Activated CD4-positive, CD25-positive, alpha-beta regulatory T cell treated with anti-CD3 and anti-CD28 coated beads, Interleukin-2, amount 50 U/mL, for 16 hours (primary cell): ENCODE measurements around the gene PDE4B.
"Not testable (repeated sequence)": the region's sequence is repeated elsewhere in the genome, so short reads cannot be mapped to it uniquely, and the experiment has no call there.

Experiments used
- DNase-seq: peaks from one replicate; pipeline ENCODE4 v3.0.0-alpha.2; 2020; ENCODE audit warnings: low read depth, low spot score

PDE4B gene

GRCh38 chr1:66384258-66384921 lies 591.7 kb downstream of the PDE4B start:
- DNase-seq = no peak

DNA sequence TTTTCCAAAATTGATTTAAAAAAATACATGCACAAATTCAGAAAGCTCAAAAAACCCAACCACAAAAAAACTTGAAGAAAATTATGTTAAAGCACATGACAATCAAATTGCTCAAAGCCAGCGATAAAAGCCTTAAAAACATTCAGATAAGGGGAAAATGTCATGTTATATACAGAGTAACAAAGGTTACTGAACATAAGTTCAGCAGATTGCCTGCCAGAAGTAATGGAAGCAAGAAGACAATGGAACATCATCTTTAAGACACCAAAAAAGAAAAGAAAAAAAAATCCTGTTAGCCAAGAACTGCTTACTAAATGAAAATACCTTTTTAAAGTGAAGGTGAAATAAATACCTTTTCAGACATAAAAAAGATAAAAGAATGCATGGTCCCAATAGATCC lies 594.0 kb downstream of the PDE4B start:
- no peak for DNase-seq

- DNase-seq = no peak
These were observed 596.2 kb downstream of the PDE4B start for GRCh38 chr1:66388913-66389312.

DNA sequence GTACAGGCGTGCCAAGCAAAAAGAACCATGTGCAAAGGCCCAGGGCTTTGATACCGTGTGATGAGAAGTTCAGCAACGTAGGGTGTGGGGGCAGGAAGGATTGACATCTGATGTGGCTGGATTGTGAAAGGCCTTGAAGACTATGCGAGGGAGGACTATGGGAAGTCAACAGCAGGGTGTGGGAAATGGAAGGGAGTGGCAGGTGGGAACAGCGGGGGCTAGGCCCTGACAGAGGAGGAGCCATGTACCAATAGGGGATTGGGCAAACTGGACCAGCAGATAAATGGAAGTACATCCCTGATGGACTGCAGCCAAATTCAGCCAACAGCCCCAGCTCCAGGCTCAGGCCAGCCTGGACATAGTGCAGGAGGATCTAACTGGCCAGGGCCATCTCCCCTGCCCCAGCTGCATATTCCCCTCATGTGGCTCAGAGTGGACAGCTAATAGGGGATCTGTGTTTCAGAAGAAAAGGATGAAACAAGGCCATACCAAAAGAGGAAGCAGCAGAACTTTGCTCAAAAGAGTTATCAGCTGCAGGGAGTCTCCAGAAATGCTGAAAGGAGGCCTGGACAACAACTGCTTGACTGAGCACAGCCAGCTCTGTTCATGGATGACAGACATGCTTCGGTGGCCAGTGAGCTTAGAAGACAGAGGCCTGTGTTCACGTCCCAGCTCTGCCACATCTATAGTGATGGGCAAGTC lies 601.0 kb downstream of the PDE4B start:
- DNase-seq = no peak

GRCh38 chr1:66394603-66395002 lies 601.9 kb downstream of the PDE4B start:
- no peak for DNase-seq

DNA sequence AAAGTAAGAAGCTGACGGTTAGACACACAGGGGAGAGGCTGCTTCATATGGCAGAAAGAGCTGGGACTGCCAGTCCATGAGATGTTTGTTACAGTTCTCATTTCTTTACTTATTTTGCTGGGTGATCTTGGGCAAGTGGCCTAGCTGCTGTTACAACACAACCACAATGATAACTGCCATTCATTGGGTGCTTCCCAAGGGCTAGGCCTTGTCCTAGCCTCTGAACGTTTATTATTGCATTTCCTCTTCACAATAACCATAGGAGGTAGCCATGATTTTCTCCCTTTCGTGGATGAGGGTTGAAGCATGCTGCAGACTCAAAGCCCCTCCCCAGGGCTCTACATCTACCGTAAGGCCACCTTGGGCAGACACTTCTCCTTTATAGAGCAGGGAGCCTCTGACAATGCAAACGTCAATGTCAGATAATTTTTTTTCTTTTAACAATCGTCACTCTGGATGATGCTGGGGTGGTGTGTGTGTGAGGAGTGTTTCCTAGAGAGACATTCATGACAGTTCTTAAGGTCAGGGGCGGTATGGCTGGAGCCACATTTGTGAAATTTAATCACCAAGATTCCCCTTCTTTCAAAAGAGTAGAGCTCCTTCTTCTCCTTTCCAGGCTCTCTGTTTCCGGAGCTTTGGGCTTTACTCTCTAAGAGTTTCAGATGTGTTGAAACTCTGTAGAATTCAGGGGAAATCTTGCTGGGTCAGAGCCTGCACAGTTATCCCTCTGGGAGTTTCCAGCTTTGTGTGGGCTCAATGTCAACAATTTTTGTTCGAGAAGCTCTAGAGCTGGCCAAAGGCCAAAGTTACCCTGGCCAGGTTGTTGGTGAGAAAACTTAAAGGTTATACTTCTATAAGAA lies 602.7 kb downstream of the PDE4B start:
- no peak for DNase-seq

DNA sequence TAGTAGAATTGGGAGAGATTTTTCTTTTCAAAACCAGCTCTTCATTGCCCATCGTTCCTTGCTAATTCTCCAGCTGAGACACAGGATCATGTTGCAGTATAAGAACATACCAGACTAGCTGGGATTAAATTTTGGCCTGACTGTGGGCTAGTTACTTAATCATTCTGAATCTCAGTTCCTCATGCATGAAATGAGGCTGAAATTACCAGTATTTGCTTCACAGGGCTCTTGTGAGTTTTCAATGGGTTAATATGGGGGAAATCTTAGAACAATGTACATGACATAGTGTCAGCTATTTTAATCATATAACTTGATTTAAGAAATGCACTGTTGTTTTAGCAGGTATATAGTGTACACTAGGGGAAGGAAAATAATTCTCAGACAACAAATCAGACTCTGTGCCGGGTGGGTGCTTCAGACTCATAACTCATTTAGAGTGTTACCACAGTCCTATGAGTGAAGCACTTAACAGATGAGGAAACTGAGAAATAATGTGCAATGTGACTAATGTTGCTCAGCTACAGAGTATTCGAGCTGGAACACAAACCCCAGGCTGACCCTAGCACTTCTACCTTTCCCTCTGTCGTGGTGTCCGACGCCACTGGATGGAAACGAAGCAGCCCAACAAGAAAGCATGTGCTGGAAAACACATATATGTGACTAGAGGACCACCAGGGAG lies 603.7 kb downstream of the PDE4B start:
- no peak for DNase-seq

- no peak for DNase-seq
These were observed 604.5 kb downstream of the PDE4B start for GRCh38 chr1:66397192-66397591.

DNA sequence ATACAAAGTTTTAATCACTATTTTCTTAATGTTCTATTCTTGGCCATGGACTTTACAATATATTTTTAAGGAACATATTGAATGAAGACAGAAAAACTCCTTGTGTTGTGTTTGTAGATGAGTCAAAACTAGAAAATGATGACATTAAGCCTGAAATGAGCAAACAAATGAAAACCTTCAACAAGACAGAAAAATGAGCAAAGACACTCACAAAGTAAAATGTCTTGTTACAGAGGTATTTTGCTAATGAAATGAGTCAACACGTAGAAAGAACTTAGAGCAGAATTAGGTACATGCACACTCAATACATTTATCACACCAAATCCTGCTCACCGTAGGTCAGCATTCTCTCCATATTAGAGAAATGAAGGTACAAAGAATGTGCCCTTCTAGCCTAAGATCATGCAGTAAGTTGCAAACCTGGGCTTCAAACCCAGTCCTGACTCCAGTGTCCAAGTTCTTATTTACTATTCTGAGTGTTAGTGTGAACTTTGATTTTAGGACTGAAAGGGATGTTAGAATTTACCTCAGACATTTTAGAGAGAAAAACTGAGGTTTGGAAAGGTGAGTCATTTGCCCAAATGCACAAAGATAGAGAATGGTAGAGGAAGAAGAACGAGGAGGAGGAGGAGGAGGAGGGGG lies 607.3 kb downstream of the PDE4B start:
- DNase-seq = no peak

DNA sequence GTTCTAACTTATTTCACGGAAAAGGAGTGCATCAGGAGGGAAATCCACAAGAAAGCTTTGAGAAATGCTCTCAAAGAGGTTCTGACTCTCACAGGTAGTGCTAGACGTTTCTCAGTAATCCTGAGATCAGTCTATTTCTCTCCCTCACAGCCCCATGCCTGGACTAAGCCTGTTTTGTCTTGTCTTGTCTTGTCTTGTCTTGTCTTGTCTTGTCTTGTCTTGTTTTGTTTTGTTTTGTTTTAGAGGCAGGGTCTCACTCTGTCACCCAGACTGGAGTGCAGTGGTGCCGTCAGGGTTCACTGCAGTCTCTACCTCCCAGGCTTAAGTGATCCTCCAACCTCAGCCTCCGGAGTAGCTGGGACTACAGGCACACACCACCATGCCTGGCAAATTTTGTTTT lies 608.0 kb downstream of the PDE4B start:
- no peak for DNase-seq

DNA sequence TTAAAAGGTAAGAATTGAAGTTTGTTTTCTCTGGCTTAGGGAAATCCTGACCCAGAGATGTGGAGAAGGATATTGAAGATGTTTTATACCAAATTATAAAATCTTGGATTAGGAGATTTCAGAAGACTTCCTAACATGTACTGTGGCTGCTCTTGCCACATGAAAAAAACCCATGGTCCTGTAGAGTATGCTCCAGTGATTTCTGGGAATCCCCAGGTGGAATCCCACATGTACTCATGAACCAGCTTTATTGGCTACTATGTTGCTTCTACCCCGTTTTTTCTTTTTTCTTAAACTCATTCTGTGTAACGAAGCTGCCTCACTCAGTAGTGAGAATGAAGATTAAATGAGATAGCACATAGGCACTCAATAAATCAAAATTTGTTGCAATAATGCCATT lies 608.5 kb downstream of the PDE4B start:
- no peak for DNase-seq

DNA sequence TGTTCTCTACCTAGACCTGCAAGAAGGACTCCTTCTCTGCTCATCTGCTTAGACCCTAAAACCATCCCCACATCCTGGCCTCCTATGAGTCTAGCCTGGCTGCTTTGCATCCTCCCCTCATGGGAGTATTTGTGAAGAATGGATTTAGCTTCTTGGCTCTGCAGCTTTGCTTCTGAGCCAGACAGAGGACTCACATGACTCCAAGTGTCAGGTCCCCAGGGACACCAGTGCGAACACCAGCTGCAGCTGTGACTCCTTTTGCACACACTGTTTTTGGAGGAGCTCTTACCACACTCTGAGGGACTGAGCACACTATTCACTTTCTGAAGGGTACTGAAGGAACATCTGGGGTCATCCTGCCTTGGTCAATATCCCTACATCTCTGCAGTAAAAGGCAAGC lies 609.5 kb downstream of the PDE4B start:
- DNase-seq = no peak

GRCh38 chr1:66403007-66403731 lies 610.5 kb downstream of the PDE4B start:
- no peak for DNase-seq

DNA sequence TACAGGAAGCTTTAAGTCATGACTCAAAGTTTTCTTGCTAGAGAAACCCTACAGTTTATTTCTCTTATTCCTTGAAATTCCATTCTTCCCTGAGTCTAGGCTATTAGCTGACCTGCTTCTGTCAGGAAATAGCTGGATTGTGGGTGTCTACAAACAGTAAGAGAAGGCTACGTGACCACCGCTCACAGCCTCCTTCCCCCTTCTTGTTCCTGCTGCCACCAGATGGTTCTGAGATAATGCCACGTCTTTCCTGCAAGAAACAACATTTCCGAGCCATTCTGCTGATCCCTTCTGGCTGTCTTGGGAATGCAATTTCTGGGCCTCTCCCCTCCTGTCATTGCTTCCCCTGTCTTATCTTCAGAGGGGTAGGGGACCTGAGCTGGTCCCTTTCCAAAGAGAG lies 612.4 kb downstream of the PDE4B start:
- DNase-seq = no peak

DNA sequence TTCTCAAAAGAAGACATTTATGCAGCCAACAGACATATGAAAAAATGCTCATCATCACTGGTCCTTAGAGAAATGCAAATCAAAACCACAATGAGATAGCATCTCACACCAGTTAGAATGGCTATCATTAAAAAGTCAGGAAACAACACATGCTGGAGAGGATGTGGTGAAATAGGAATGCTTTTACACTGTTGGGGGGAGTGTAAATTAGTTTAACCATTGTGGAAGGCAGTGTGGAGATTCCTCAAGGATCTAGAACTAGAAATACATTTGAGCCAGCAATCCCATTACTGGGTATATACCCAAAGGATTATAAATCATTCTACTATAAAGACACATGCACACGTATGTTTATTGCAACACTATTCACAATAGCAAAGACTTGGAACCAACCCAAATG lies 618.8 kb downstream of the PDE4B start:
- not testable (repeated sequence) for DNase-seq

DNA sequence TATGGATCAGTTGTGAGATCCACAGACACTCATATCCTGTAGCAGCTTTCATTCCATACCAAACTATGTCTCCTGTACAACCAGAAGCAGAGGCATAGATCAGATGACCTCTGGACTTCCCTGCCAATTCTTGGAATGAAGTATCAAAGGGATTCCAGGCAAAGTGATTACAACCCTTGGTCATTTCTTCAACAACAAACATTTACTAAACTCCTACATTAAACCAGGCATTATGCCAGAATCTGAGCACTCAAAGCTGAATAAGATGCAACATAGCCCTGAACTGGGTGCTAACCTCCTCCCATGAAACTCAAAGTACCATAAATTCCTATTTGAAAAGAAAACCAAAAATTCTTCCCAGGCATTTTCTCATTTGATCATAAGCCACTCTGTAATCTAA lies 620.0 kb downstream of the PDE4B start:
- no peak for DNase-seq

DNA sequence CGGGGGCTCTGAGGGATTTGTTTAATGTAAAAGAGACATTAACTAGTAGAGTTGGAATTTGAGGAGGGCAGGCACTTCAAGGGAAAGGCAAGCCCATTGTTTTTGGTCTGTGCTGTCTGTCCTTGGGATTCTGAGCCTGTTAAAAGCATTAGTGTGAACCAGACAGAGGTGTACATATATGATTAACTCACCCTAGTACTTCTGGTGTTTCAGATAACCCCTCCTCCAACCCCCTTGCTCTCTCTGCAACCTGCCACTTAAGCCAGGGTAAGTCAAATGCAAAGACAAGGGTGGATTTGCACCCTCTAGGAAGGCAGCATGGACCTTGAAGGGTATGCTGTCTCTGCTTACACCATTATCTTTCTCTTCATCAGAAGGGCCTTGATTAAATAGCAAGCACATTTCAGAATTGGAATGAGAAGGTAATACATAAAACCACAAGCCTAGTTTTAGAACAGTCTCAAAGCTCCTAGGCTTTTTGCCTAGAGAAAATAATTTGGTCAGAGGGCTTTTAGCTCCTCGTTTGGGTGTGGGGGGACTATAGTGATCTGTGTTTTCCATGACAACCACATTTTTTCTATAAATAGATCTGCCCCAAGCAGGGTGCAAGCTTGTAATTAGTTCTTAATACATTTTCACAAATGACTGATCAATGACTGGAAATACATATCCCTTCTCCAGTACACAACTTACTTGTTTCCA lies 620.6 kb downstream of the PDE4B start:
- DNase-seq = no peak

- no peak for DNase-seq
These were observed 621.1 kb downstream of the PDE4B start for GRCh38 chr1:66413838-66414175.

DNA sequence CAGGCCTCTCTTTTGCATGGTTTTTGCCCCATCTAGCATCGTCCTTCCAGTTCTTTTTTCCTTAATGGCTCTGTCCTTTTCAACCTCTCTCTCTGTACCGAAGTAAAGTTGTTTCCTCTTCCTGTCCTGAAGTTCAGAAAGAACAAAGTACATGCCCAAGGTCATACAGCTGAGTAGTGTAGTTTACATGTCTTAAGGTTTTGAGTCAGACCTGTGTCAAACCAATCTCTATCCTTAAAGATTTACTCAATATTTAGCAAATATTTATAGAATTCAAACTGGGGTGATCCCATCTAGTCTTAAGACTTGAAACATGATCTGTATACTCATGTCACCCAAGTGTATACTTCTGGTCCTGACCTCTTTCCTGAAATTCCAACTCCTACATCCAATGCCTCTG lies 622.6 kb downstream of the PDE4B start:
- no peak for DNase-seq

- DNase-seq = no peak
These were observed 623.2 kb downstream of the PDE4B start for GRCh38 chr1:66415866-66416265.
